ENCODE data around the gene NEDD9.

The NEDD9 gene, protein sequence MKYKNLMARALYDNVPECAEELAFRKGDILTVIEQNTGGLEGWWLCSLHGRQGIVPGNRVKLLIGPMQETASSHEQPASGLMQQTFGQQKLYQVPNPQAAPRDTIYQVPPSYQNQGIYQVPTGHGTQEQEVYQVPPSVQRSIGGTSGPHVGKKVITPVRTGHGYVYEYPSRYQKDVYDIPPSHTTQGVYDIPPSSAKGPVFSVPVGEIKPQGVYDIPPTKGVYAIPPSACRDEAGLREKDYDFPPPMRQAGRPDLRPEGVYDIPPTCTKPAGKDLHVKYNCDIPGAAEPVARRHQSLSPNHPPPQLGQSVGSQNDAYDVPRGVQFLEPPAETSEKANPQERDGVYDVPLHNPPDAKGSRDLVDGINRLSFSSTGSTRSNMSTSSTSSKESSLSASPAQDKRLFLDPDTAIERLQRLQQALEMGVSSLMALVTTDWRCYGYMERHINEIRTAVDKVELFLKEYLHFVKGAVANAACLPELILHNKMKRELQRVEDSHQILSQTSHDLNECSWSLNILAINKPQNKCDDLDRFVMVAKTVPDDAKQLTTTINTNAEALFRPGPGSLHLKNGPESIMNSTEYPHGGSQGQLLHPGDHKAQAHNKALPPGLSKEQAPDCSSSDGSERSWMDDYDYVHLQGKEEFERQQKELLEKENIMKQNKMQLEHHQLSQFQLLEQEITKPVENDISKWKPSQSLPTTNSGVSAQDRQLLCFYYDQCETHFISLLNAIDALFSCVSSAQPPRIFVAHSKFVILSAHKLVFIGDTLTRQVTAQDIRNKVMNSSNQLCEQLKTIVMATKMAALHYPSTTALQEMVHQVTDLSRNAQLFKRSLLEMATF

DNA sequence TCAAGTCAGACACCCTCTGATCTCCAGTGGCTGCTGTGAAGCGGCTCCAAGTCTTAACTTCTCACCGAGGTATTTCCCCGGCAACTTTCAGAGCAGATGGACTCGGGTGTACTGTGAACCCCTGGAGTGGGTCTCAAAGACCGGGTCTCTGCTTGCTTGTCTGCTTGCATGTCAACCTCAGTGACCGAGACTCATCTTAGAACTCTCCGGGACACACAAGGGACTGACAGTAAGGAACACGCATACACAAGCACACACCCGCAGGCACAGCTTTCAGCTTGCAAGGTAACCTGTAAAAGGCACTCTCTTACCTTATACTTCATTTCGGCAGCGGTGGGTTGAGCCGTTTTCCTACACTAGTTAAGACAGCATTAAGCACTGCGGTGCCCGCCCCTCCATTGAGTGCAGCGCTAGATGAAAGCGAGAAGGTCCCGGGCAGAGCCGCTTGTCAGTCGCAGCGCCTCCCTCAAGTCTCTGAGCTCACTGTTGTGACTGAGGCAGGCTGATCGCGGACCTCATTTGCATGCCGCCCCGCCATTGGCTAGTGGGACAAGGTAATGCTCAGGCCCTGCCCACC is at the start of gene NEDD9:
Gene NEDD9 (minus strand): TSS at position 476 of the 577 bp plus-strand sequence. CDS start 153 bp downstream, at position 323.
- peak; percentile 98 for DNase-seq

DNA sequence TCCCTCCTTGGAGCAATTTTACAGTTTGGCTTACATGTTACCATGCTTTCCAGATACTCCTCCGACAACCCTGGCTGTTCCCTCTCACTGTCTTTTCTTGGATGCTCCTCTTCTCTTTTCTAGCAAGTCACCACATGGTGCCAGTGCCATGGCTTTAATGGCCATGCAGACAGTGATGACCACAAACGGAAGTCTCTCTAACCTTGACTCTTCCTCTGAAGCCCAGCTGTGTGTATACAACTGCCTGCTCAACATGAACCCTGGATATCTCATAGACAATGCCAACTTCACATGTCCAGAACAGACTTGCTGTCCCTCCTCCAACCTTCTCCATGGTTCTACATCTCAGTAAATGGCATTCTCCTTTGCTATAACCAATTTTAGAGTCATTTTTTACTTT is 49.8 kb upstream of the NEDD9 start:
- DNase-seq: no peak

DNA sequence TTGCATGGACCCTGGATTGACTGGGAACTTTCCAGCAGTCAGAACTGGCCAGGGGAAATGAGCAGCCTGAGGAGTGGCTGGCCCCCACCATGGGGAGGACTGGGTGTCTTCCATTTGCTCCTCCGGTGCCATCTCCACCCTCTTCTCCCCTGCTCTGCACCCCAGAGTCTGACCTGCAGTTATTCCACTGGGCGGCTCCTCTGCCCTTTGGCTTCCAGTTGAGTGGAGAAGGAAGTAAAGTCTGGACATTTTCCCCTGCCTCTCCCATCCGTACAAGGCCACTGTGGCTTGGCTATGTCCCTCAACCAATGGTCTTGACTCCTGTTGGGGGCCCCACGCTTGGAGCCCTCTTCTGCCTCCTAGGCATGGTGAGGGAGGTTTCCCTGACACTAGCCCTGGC is 47.9 kb upstream of the NEDD9 start:
- DNase-seq: no peak

DNA sequence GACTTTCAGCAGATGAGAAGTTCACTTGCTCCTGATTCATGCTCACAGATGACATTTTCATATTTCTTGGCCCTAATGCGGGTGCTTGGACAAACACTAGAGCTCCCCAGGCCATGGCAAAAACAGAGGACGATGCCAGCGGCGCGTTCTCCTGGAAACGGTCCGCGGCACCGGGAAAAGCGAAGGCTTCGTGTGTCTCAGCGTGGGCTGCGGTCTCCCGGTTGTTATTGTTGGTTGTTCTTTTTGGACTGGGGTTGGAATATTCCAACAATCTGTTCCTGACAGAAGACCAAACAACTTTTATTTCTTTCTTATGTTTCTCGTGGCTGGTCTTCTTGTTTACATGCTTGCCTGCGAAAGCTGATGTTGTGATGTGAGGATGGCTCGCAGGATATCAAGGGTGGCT is 46.8 kb upstream of the NEDD9 start:
- DNase-seq: no peak

DNA sequence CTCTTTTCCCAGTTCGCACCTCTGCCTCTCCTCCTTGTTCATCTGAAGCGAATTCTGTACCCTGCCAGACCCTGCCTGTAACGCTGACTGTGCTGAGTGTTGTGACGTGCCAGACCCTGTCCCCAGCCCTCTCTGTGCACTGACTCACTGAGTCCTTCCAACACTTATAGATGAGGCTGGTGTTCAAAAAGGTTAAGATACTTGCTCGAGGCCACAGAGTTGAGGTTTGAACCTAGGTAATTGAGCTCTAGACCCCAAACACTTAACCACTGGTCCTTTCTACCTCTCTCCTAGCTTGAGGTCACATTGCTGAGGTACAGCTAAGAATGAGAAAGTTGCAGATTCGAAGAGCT is 45.7 kb upstream of the NEDD9 start:
- DNase-seq: no peak

DNA sequence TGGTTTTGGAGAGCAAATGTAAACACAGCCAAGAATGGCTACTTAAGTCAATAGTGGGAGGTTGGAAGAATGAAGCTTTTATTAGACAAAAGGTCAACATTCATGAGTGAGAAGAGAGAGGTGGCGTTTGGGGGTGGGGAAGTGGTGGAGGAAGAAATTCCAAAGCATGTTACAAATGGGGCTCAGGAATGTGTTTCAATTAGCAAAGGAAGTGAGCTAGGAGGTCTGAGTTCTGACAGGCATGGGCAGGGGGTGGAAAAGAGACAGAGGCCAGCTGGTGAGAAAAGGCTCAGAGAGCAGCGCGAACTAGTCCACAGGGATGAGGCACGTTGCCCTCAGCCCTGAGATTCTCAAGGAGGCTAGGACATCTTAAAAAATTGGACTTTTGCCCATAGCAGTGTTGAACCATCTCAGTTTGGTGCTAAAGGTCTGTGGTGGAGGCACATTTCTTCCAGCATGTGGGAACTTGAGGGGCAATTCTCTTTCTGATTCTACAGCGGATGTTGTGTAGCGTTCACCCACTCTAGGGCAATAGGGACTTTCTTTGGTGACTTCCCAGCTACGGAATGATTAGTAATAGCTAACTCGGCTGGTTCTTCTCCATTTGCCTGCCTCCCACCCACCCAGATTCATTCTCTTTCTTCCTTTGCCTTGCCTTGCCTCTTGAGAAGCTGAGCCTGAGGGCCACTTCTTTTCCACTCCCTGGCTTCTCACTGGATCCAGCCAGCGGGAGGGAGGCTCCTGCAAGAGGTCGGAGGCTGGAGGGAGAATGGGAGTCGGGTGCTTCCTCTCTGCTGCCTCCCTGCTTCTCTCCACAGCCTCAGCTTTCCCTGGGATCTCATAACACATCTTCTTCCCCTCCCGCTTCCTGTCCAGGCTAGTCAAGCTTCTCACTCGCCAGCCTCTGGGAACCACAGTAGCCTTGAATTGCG is 45.1 kb upstream of the NEDD9 start:
- no peak for DNase-seq

DNA sequence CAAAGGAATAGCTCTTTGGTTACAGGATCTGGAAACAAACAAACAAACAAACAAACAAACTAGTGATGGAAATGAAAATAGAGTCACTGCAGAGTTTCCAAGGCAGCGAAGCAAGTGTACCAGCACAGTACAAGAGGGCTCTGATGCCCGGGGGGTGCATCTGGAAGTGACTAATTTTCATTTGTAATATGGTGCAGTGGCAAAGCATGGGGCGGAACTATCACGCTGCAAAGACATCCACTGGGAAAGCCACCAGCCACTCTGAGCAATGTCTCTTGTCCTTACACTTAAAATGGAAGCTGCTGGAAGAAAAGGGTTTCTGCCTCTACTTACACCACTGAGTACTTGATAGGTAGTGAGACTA is 44.4 kb upstream of the NEDD9 start:
- DNase-seq: no peak

DNA sequence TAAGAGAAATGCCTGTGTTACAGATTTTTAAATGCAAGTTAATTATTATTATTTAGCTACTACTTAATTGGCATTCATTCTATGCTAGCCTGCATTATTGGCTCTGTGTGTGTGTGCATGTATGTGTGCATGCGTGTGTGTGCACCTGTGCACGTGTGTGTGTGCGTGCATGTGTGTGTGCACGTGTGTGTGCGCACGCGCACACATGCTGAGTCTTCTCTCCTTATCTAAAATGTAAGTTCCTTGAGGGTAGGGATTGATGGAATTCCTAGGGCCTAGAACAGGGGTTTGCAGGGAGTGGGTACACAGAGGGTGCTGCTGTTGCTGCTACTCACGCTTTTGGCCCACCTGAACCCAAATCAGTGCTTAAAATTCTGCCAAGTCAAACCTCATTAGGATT is 43.8 kb upstream of the NEDD9 start:
- DNase-seq: no peak

DNA sequence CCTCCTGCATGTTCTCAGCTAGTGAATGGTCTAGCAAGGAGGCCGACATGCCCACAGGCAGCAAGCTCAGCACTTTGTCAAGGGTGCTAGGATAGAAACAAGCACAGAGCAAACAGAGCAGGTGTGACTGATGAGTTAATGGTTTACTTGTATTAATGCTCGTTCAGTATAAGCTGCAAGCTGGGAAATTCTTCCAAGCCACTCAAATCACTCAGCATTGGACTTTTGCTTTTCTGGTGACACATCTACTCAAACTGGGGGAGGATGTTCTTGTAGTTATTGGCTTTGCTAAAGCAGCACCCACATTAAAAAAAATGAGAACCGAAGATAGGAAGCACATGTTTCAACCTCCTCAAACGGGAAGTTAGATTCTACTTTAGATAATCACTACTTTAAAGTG is 43.1 kb upstream of the NEDD9 start:
- DNase-seq: peak; percentile 47

DNA sequence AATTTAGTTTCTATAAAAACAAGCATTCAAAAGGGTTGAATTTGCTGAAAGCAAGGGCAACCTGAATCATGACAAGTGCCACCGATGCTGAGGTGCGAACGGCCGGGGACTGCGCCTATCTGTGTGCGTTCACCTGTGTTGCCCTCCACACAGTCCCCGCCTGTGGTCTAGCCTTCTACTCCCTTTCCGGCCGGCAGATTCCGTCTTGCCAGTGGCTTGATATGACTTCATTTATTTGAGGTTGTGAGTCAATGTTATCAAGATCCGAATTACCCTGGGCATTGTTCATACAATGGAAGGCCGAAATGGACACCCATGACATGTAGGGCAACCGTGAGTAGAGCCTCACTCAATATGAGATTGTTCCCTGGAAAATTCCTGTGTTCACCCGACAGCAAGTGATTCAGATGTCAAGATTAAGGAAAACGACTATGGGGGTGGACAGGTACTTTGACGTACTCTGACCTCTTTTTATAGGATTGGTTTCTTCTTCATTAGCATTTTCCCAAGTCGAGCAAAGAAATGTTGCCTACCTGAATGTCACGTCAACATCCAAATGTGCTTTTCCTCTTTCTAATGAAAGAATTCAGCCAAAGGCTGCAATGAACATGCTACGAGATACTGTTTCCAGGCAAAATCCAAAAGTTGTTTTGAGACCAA is 41.1 kb upstream of the NEDD9 start:
- DNase-seq: no peak

DNA sequence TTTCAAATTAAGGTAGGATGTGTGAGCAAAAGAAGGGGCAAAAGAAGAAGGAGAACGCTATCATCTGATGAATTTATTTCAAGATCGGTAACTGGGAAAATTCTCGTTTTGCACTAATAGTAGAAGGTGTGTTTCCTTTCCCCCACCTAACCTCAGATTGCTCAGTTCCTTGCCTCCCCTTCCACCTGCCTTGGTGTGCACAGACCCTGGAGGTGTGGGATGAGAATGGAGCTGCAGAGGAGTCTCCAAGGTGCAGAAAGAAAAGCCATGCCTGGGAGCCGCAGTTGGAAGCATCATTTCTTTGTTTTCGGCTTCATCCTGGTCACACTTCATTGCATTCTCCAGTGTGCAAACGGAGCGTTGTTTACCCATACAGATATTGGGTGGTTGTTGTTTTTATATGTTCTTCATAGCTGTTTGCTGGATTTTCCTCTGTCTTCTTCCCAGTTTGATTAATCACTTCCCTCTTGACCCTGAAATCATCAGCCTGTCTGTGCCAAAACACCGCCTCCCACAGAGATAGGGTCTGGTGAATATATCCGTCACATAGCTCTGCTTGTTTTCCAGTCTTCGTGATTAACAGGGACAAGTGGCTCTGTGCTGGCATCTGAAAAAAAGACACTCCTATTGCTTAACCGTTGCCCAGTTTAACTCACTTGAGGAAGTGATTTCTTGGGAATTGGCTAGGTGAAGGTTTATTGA is 40.2 kb upstream of the NEDD9 start:
- no peak for DNase-seq

DNA sequence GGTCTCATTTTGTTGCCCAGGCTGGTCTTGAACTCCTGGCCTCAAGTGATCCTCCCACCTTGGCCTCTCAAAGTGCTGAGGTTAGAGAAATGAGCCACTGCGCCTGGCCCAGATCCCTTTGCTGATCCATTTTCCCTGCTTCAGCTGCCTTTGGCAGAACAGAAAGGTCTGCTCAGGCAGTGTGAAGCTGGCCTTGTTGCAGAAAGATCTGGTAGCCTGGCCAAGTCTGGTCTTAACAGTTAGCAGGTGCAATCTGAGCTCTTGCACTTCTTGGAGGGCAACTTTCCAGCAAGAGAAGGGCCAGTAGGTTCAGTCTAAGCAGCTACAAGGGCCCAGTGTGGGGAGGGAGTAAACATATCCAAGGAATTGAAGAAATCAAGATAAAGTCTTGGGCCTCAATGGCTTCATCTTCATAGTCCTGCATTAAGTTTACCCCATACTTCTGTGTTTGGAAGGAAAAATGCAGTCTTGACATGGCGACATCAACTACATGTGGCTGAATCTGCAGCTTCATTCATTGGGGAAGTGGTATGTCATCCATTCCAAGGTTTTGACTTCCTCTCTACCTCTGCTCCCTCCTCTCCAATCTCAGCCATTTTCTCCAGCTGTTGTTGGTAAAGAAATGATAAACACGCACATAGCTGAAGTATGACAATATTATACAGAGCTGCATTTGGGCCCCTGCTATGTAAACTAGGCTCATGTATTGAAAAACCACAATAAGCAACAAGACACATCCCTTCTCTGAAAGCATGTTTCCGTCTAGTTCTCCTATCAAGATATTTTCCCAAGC is 39.0 kb upstream of the NEDD9 start:
- DNase-seq: no peak

DNA sequence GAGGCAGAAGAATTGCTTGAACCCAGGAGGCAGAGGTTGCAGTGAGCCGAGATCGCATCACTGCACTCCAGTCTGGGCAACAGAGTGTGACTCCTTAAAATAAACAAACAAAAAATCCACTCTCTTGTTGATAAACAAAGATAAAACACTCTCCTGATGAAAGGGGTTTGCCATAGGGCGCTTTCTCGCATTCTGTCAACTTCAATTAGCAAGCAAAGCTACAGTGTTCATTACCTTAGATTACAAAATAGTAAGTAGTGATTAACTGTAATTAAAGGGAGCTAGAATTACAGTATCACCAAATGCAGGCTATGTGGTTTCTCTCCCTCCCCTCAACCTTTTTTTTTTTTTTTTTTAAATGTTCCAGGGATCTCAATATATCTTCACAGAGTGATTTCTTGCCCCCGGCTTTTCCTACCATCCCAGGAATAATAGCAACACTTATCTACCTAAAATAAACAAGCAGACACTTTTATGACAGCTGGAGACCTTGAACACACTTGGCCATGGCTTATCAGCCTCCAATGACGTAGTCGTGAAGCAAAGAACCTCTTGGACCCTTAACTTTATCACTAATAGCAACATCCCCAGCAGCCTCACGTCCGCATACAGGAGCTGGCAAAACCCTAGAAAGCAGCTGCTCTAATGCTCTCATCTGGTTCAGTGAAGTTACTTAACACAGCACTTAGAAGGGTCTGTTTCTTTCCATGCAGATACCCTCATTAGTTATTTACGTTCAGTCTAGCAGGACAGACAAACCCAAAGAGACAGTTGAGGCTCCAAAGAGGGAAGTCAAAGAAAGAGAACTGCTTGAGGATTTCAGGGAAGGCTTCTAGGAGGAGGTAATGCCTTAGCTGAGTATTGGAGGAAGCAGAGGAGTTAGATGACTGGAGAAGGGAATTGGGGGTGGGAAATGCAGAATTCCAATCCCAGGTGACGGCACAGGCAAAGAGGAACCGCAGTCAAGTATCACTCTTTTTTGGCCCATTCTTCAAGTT is 37.9 kb upstream of the NEDD9 start:
- DNase-seq: no peak

DNA sequence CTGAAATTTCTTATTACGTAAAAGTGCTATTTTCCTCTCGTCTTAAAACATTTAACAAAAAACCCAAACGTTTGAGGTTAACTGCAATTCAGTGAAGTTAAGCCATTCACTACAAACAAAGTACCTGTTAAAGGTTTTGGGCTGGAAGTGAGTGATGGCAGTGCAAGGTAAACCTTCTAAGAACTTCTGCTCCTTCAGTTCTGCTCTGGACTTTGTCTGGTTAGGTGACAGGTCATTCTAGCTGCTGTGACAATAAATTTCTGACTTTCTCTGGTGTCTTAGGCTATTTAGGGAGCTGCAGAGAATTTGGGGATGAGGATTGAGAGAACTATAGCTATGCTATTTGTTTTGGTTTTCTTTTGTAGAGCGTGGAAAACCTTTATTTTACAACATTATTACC is 36.5 kb upstream of the NEDD9 start:
- no peak for DNase-seq

DNA sequence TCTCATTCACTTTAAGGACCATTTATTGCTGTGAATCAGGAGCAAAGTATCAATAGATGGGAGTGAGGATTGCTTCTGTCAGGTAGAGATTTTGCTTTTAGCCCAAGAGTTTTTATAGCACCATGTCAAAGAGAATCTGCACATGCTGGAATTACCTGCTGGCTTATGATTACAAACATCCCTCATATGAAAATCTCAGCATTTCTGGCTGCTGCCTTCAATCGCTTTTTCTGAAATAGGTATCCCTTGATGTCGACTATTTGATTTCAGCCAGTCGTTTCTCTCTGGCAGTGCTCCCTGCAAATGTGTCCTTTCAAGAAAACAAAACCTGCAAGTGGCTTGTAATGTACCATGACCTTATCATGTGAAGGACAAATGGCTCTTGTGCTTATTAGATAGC is 34.5 kb upstream of the NEDD9 start:
- no peak for DNase-seq

DNA sequence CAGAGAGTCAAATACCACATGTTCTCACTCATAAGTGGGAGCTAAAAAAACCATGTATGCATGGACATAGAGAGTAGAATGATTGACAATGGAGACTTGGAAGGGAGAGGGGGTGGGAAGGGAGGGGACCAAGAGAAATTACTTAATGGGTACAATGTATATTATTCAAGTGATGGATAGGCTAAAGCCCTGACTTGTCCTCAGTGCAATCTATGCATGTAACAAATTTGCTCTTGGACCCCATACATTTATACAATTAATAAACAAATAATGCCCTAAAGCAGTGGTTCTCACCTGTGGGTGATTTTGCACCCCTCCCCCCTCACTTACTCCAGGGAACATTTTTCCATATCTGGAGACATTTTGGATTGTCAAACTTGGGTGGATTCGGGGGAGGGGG is 33.5 kb upstream of the NEDD9 start:
- no peak for DNase-seq

DNA sequence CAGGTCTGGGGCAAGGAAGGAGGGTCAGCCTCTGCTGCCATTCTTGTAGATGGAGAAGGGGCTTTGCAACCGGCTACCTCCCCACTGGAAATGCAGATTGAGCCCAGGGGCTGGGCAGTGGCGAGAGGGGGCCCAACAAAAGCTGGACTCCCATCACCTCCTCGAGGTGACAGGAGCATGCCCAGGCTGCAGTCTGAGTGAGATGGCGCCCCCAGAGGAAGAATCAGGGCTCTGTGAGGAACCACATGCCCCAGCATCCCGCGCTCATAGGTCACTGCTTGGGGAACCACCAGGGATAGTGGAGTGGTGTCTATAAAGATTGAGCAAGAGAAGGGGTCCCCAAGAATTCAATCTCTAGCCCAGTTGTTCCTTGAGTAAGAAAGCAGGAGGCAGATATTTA is 31.6 kb upstream of the NEDD9 start:
- no peak for DNase-seq

DNA sequence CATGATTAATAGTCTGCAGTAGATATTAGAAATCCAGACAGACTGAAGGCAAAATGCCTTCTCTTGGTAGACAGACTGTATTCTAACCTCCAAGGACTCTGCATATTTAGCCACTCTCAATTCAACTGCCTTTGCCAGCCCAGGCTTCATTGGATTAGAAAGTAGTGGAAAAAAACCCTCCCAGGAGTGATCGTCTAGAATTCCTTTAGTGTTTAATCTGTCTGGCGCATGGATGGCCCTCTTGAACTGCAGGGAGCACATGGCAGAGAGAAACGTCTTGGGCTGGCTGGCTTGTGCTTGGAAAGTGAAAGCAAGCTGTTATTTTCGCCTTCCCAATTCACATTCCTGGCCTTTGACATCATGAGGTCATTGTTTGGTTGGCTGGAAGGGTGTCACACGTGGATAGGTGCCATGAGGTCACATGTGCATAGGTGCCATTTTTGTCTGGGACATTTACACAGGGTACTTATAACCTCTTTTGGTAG is 30.9 kb upstream of the NEDD9 start:
- DNase-seq: no peak

DNA sequence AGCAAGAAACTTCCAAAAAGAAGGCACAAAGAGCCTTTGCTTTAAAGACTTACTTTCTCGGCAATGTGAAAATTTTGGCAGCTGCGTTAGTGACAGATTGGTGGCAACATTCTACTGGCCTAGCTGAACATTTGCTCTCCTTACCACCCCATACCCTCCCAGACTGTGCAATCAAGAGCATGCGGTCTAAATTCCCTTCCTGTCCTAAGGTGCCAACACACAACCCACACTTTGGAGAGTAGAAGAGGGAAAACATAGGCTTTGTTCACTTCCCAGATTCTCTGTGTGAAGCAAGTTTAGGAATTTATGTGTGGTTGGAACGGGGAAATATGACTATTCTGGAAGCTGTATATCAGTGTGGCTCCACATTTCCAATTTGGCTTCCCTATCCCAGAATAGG is 29.8 kb upstream of the NEDD9 start:
- DNase-seq: no peak

Measured in hematopoietic multipotent progenitor cell treated with erythropoietin and hydrocortisone succinate and interleukin-3 and kit ligand, for 4 days (in vitro differentiated cells).